CD4-positive, alpha-beta T cell treated with Interleukin-4 for 1 hour (primary cell): Measurements from ENCODE around the gene RYR3.

Source experiments
- DNase-seq, 2 donors: peaks; one replicate each; pipeline ENCODE4 v3.0.0-alpha.2; 2020 to 2022

The RYR3 gene

GRCh38 chr15:33310481-33311311 lies at the start of gene RYR3:
TSS of gene RYR3 (plus strand) at chr15:33310967. CDS start at chr15:33311046, 79 bp downstream.
- no peak for DNase-seq

GRCh38 chr15:33262306-33262705 lies 48.5 kb upstream of the RYR3 start:
- DNase-seq, result no peak

GRCh38 chr15:33277689-33278088 lies 33.1 kb upstream of the RYR3 start:
- no peak for DNase-seq

- no peak for DNase-seq
Observed at GRCh38 chr15:33278816-33279612, 31.8 kb upstream of the RYR3 start.

GRCh38 chr15:33279613-33280205 lies 31.1 kb upstream of the RYR3 start:
- DNase-seq, result no peak

GRCh38 chr15:33282226-33283020 lies 28.3 kb upstream of the RYR3 start:
- no peak for DNase-seq

- DNase-seq, result no peak
Observed at GRCh38 chr15:33283576-33283975, 27.2 kb upstream of the RYR3 start.

GRCh38 chr15:33284336-33284735 lies 26.4 kb upstream of the RYR3 start:
- DNase-seq, result no peak

GRCh38 chr15:33292717-33293307 lies 18.0 kb upstream of the RYR3 start:
- DNase-seq, result peak in 1 of 2 donors; percentile 25

- DNase-seq, result no peak
Observed at GRCh38 chr15:33293713-33294334, 16.9 kb upstream of the RYR3 start.

- DNase-seq, result no peak
Observed at GRCh38 chr15:33296050-33296449, 14.7 kb upstream of the RYR3 start.

- no peak for DNase-seq
Observed at GRCh38 chr15:33296856-33297255, 13.9 kb upstream of the RYR3 start.

GRCh38 chr15:33298631-33299030 lies 12.1 kb upstream of the RYR3 start:
- no peak for DNase-seq

- DNase-seq, result no peak
Observed at GRCh38 chr15:33304924-33305323, 5.8 kb upstream of the RYR3 start.

GRCh38 chr15:33309602-33310276 lies 1.0 kb upstream of the RYR3 start:
- DNase-seq, result no peak

GRCh38 chr15:33311312-33311971 lies 675 bp downstream of the RYR3 start:
- no peak for DNase-seq

GRCh38 chr15:33313491-33313890 lies 2.7 kb downstream of the RYR3 start:
- no peak for DNase-seq

GRCh38 chr15:33314069-33314468 lies 3.3 kb downstream of the RYR3 start:
- DNase-seq, result no peak

GRCh38 chr15:33315044-33315443 lies 4.3 kb downstream of the RYR3 start:
- DNase-seq, result no peak

GRCh38 chr15:33317896-33318295 lies 7.1 kb downstream of the RYR3 start:
- no peak for DNase-seq

- DNase-seq, result no peak
Observed at GRCh38 chr15:33320017-33320416, 9.2 kb downstream of the RYR3 start.
